Mesodermal cell (in vitro differentiated cells): ENCODE data around the gene ARMS2.

Experiments
- H3K27ac ChIP-seq: 2 replicates; pipeline ENCODE4 v1.7.0; 2013; ENCODE audit warnings: mild to moderate bottlenecking, low read depth, low read length, moderate library complexity; ENCODE audit not compliant: severe bottlenecking
- H3K36me3 ChIP-seq: 2 replicates; pipeline ENCODE4 v1.7.1; 2013; ENCODE audit warnings: mild to moderate bottlenecking, low read length, moderate library complexity; ENCODE audit not compliant: control insufficient read depth, insufficient read depth
- H3K4me1 ChIP-seq: one replicate; pipeline ENCODE4 v1.7.1; 2013; ENCODE audit warnings: mild to moderate bottlenecking, low read length; ENCODE audit not compliant: insufficient read depth, control insufficient read depth, poor library complexity, severe bottlenecking
- H3K4me3 ChIP-seq: 2 replicates; pipeline ENCODE4 v1.7.0; 2013; ENCODE audit warnings: low read length, control low read depth, mild to moderate bottlenecking; ENCODE audit not compliant: insufficient read depth, poor library complexity, severe bottlenecking; ENCODE audit errors: extremely low read depth
- H3K9me3 ChIP-seq: 2 replicates; pipeline ENCODE4 v1.7.1; 2013; ENCODE audit warnings: mild to moderate bottlenecking, low read length, moderate library complexity; ENCODE audit not compliant: control insufficient read depth
- WGBS, 2 experiments: methylation state at CpG; one replicate each; pipeline ENCODE4 v1.1.5; 2013; ENCODE audit warnings: missing lambda C conversion rate in 2 of 2; ENCODE audit not compliant: insufficient coverage in 2 of 2; 5-methylcytosine and 5-hydroxymethylcytosine counted together

The ARMS2 gene

GRCh38 chr10:122485670-122486069 is 31.2 kb downstream of the ARMS2 start:
- Histone ChIP-seq H3K9me3 (peaks cover 14% of the 10 kb centered on the region), H3K27ac (peak overlapping the region; percentile 65)
- WGBS, 2 experiments = 72 to 73% methylated on average over 2 of the region's 5 CpGs

DNA sequence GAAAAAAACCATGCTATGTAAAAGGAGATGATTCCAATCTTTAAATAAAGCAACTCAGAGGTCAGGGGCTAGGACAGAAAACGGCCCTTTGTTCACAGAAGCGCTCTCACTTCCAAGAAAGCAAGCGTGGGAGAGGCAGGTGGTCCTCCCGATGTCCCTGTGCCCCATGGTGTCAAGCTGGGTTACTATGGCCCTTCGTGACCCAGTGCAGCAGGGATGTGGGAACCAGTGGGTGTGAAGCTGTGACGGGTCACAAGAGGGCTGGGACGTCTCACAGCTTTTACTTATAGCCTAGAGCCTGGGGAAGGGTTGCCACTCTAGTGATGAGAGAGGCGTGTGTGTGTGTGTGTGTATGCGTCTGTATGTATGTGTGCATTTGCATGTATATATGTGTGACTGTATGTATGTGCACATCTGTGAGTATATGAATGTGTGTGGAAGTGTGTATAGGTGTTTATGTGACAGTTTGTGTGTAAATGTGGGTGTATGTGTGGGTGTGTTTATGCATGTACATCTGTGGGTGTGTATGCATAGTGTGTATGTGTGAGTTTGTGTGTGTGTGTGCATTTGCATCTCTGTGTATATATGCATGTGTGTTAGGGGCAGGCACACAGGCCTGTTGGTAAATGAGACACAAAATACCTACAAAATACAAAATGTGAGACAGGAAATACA is 32.1 kb downstream of the ARMS2 start:
- 84 to 90% methylated on average over 8 of the region's 9 CpGs for WGBS, 2 experiments

More at GRCh38 chr10:122485670-122486069, 31.2 kb downstream of the ARMS2 start:
- H3K4me3 ChIP-seq = no peak overlapping the region
- H3K4me1 ChIP-seq = peaks cover 19% of the 10 kb centered on the region
- H3K36me3 ChIP-seq = peaks cover 5% of the 10 kb centered on the region

DNA sequence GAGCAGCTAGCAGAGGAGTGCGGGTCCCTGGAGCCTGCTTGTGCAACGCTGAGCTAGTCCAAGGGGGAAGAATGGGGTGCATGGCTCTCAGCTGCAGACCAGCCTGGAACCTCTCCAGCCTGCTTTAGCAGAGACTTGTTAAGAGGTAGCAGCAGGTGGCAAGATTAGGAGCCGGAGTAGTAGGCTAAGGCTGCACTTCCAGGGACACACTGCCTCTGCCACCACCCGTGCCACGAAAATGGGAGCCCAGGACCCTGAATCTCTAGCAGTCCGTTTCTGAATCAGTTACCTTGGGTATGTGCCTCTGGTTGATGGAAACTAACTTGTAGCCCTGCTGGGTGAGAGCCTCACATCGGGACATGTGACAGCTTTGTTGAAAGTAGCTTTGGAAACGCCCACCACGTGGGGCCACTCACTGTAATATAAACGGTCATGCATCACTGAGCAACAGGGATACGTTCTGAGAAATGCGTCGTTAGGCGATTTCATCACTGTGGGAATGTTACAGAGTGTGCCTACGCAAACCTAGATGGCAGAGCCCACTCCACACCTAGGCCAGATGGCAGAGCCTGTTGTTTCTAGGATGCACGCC is 32.8 kb downstream of the ARMS2 start:
- Histone ChIP-seq H3K36me3 (peaks cover 3% of the 10 kb centered on the region), H3K4me3 (no peak overlapping the region), H3K4me1 (peaks cover 24% of the 10 kb centered on the region), H3K9me3 (peaks cover 4% of the 10 kb centered on the region), H3K27ac (no peak overlapping the region)
- 80 to 87% methylated on average over 16 of the region's 16 CpGs for WGBS, 2 experiments

More for the DNA sequence above, 32.1 kb downstream of the ARMS2 start:
- H3K36me3 ChIP-seq = no peaks in the 10 kb centered on the region
- peaks cover 21% of the 10 kb centered on the region for H3K4me1 ChIP-seq
- no peak overlapping the region for H3K4me3 ChIP-seq
- peaks cover 11% of the 10 kb centered on the region for H3K9me3 ChIP-seq
- H3K27ac ChIP-seq = no peak overlapping the region

DNA sequence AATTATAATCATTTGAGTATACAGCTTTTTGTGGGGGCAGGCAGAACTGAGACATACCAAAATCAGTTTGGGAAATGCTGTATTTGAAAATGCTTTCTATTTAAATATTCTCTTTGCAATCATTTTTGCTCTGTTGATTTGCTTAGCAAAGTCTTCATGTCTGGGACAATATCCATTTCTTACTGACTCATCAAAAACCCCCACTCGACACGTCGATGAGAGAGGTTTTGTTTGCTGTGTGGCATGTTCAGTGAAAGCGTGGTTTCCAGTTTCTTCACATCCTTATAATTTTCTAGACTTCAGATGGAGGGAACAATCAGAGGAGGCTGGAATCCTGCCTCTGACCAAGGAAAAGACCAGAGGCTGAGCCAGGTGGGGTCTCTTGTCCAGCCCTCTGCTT is 35.8 kb downstream of the ARMS2 start:
- no peak overlapping the region for H3K4me3 ChIP-seq
- H3K9me3 ChIP-seq = no peaks in the 10 kb centered on the region
- no peak overlapping the region for H3K27ac ChIP-seq
- WGBS, 2 experiments = no CpG with 5 or more reads among the region's 4 CpGs
- peaks cover 3% of the 10 kb centered on the region for H3K36me3 ChIP-seq
- peaks cover 43% of the 10 kb centered on the region for H3K4me1 ChIP-seq

DNA sequence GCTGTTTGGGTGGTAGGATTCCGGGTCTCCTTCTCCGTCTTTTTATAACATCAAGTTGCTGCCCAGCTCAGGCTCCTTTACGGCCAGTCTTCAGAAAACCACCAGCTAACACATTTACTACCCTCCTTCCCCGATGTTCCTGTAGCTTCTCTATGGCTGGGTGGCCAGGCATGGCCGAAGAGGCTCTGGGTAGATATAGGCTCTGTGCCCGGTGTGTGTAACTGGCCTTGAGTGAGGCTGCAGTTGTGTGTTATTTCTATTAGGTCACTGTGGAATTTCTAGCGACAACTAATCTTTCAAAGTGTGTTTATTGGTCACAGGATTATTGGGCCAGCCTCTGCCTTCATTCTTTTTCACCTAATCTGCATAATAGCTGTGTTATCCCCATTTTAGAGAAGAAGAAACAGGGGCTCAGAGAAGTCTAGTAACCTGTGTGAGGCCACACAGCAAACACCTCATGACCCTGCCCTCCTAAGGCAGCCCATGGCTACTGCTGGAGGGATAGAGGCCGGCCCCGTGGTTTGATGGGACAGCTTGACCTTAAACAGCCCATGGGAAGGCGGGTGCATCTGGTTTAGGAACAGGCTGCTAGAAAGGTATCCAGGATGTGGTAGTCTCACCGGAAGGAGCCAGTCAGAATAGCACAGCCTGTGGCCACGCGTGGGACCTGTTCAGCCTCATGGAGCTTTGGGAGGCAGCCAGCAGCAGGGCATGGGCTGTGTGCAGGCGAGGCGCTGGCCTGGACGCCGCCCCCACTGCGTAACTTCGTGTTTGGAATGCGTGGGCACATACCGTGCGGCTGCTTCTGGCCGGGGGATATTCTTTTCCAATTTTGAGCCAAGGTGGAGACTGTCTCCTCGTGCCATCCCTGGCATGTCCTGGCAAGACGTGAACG is 36.6 kb downstream of the ARMS2 start:
- no peak overlapping the region for H3K4me3 ChIP-seq
- H3K4me1 ChIP-seq = peaks cover 43% of the 10 kb centered on the region
- H3K36me3 ChIP-seq = peaks cover 3% of the 10 kb centered on the region
- H3K9me3 ChIP-seq = no peaks in the 10 kb centered on the region
- no peak overlapping the region for H3K27ac ChIP-seq
- 92 to 94% methylated on average over 21 of the region's 26 CpGs for WGBS, 2 experiments

GRCh38 chr10:122492006-122492405 is 37.6 kb downstream of the ARMS2 start:
- no peak overlapping the region for H3K4me3 ChIP-seq
- H3K27ac ChIP-seq = no peak overlapping the region
- peaks cover 36% of the 10 kb centered on the region for H3K4me1 ChIP-seq
- 87 to 100% methylated on average over 5 to 8 of the region's 9 CpGs for WGBS, 2 experiments
- peaks cover 3% of the 10 kb centered on the region for H3K9me3 ChIP-seq
- peaks cover 3% of the 10 kb centered on the region for H3K36me3 ChIP-seq

GRCh38 chr10:122492999-122493481 is 38.6 kb downstream of the ARMS2 start:
- no peak overlapping the region for H3K4me3 ChIP-seq

GRCh38 chr10:122493761-122494160 is 39.3 kb downstream of the ARMS2 start:
- Histone ChIP-seq H3K27ac (no peak overlapping the region), H3K36me3 (peaks cover 3% of the 10 kb centered on the region), H3K4me3 (no peak overlapping the region), H3K9me3 (peaks cover 3% of the 10 kb centered on the region), H3K4me1 (peaks cover 33% of the 10 kb centered on the region)
- 92 to 100% methylated on average over 3 to 4 of the region's 4 CpGs for WGBS, 2 experiments

More at GRCh38 chr10:122492999-122493481, 38.6 kb downstream of the ARMS2 start:
- H3K36me3 ChIP-seq = peaks cover 3% of the 10 kb centered on the region
- H3K27ac ChIP-seq = no peak overlapping the region
- H3K9me3 ChIP-seq = peaks cover 3% of the 10 kb centered on the region
- 90 to 91% methylated on average over 8 to 9 of the region's 9 CpGs for WGBS, 2 experiments
- peaks cover 33% of the 10 kb centered on the region for H3K4me1 ChIP-seq

- Histone ChIP-seq H3K4me1 (peaks cover 33% of the 10 kb centered on the region), H3K27ac (peak overlapping the region; percentile 57), H3K36me3 (peaks cover 3% of the 10 kb centered on the region), H3K4me3 (no peak overlapping the region), H3K9me3 (peaks cover 3% of the 10 kb centered on the region)
- WGBS, 2 experiments = 92 to 94% methylated on average over 6 to 18 of the region's 20 CpGs
Observed at GRCh38 chr10:122494173-122494820, 39.8 kb downstream of the ARMS2 start.

- whole genome bisulfite sequencing, 2 experiments = 84 to 89% methylated on average over 12 to 14 of the region's 14 CpGs
- H3K4me3 ChIP-seq = no peak overlapping the region
Observed at GRCh38 chr10:122494833-122495232, 40.4 kb downstream of the ARMS2 start.

More at GRCh38 chr10:122494833-122495232, 40.4 kb downstream of the ARMS2 start:
- H3K27ac ChIP-seq = peak overlapping the region; percentile 57
- H3K36me3 ChIP-seq = peaks cover 3% of the 10 kb centered on the region
- peaks cover 3% of the 10 kb centered on the region for H3K9me3 ChIP-seq
- peaks cover 33% of the 10 kb centered on the region for H3K4me1 ChIP-seq
